D721Med (cell line): ENCODE data around the gene BICC1.

Source experiments
- DNase-seq: peaks from one replicate; pipeline ENCODE4 v3.0.0; 2011; ENCODE audit warnings: low spot score; ENCODE audit not compliant: insufficient read length
- FAIRE-seq: peaks from 2 replicates; lab custom pipeline; 2011; peaks lifted over from hg19 to GRCh38; lab: Jason Lieb, UNC
- CTCF ChIP-seq: IDR thresholded peaks from 2 replicates; pipeline ENCODE4 v1.5.1; 2012; ENCODE audit warnings: mild to moderate bottlenecking, control low read depth; ENCODE audit not compliant: insufficient read depth; ENCODE audit errors: missing control alignments

BICC1 gene

GRCh38 chr10:58706836-58707235 lies 194.2 kb downstream of the BICC1 start:
- no peak for TF ChIP-seq CTCF
- no peak for DNase-seq
- no peak for FAIRE-seq

GRCh38 chr10:58712141-58712540 lies 199.5 kb downstream of the BICC1 start:
- TF ChIP-seq CTCF: no peak
- FAIRE-seq (peak; percentile 66), DNase-seq (no peak)

GRCh38 chr10:58712982-58713381 lies 200.3 kb downstream of the BICC1 start:
- no peak for FAIRE-seq
- no peak for DNase-seq

GRCh38 chr10:58714409-58714808 lies 201.7 kb downstream of the BICC1 start:
- DNase-seq: no peak
- FAIRE-seq: no peak
- no peak for TF ChIP-seq CTCF

More at GRCh38 chr10:58712982-58713381, 200.3 kb downstream of the BICC1 start:
- TF ChIP-seq CTCF: no peak

GRCh38 chr10:58715061-58715460 lies 202.4 kb downstream of the BICC1 start:
- FAIRE-seq (no peak), DNase-seq (no peak)
- no peak for TF ChIP-seq CTCF

- FAIRE-seq: no peak
- no peak for DNase-seq
- no peak for TF ChIP-seq CTCF
Measured at GRCh38 chr10:58718596-58718995, 205.9 kb downstream of the BICC1 start.

- no peak for DNase-seq
- no peak for FAIRE-seq
- TF ChIP-seq CTCF: no peak
Measured at GRCh38 chr10:58721601-58722281, 209.1 kb downstream of the BICC1 start.
